ENCODE results near the gene CCDC28A. TPM values are rescaled to one million over a fixed set of nuclear protein-coding genes. Genes with fewer than 3 reads are reported as not detected.

Gene CCDC28A
- total RNA-seq = 10 to 100 TPM; 13.3 to 30.7 TPM

- Histone ChIP-seq H3K36me3 (no peaks in the 10 kb centered on the region), H3K4me3 (peak within 1 kb of the TSS; percentile 69), H3K9ac (ENCODE audit: low read depth in 2 of 2, low read length in 2 of 2) (peak within 1 kb of the TSS; percentile 63 to 94), H3K4me1 (peaks cover 5% of the 10 kb centered on the region), H3K27me3 (no peaks in the 10 kb centered on the region), H3K9me3 (no peaks in the 10 kb centered on the region), H3K27ac (peak within 1 kb of the TSS; percentile 93)
- DNase-seq = peak; percentile 97
- intact Hi-C loops (cut with DNase I) = loop anchor here (10.0 kb wide), 1 partner anchor 349 kb away; no protein-coding TSS in a partner anchor
- no peak for TF ChIP-seq CTCF (IDR thresholded peaks at IDR 0.05)
These were observed at the start of gene CCDC28A for GRCh38 chr6:138773177-138774091. CCDC28A (plus strand) TSS chr6:138773769; CDS start chr6:138776121, 2,352 bp downstream.

- intact Hi-C loops (cut with DNase I) = no loop called here
- TF ChIP-seq CTCF (IDR thresholded peaks at IDR 0.05) = no peak
- DNase-seq = no peak
- no peaks in the 10 kb centered on the region for H3K4me1 ChIP-seq
- no peaks in the 10 kb centered on the region for H3K9me3 ChIP-seq
- no peaks in the 10 kb centered on the region for H3K27me3 ChIP-seq
- H3K9ac ChIP-seq (ENCODE audit: low read depth in 2 of 2, low read length in 2 of 2) = no peak overlapping the region
- no peaks in the 10 kb centered on the region for H3K36me3 ChIP-seq
- H3K4me3 ChIP-seq = no peak overlapping the region
- no peak overlapping the region for H3K27ac ChIP-seq
These were observed 49.6 kb upstream of the CCDC28A start for GRCh38 chr6:138724015-138724414.

- H3K27ac ChIP-seq = no peak overlapping the region
- DNase-seq = no peak
- intact Hi-C loops (cut with DNase I) = no loop called here
- no peak for TF ChIP-seq CTCF (IDR thresholded peaks at IDR 0.05)
- no peaks in the 10 kb centered on the region for H3K27me3 ChIP-seq
- H3K36me3 ChIP-seq = no peaks in the 10 kb centered on the region
- H3K9me3 ChIP-seq = no peaks in the 10 kb centered on the region
- H3K4me1 ChIP-seq = no peaks in the 10 kb centered on the region
- no peak overlapping the region for H3K9ac ChIP-seq (ENCODE audit: low read depth in 2 of 2, low read length in 2 of 2)
- no peak overlapping the region for H3K4me3 ChIP-seq
These were observed 47.4 kb upstream of the CCDC28A start for GRCh38 chr6:138726066-138726756.

GRCh38 chr6:138726757-138727097 lies 46.8 kb upstream of the CCDC28A start:
- TF ChIP-seq CTCF (IDR thresholded peaks at IDR 0.05) = no peak
- H3K36me3 ChIP-seq = no peaks in the 10 kb centered on the region
- H3K4me1 ChIP-seq = no peaks in the 10 kb centered on the region
- no peak overlapping the region for H3K27ac ChIP-seq
- no peak for DNase-seq
- intact Hi-C loops (cut with DNase I) = no loop called here
- no peaks in the 10 kb centered on the region for H3K9me3 ChIP-seq
- no peaks in the 10 kb centered on the region for H3K27me3 ChIP-seq
- no peak overlapping the region for H3K9ac ChIP-seq (ENCODE audit: low read depth in 2 of 2, low read length in 2 of 2)
- H3K4me3 ChIP-seq = no peak overlapping the region

GRCh38 chr6:138727182-138727581 lies 46.4 kb upstream of the CCDC28A start:
- Histone ChIP-seq H3K9ac (ENCODE audit: low read depth in 2 of 2, low read length in 2 of 2) (no peak overlapping the region), H3K4me1 (no peaks in the 10 kb centered on the region), H3K27me3 (no peaks in the 10 kb centered on the region), H3K36me3 (no peaks in the 10 kb centered on the region), H3K27ac (no peak overlapping the region), H3K9me3 (no peaks in the 10 kb centered on the region), H3K4me3 (no peak overlapping the region)
- no peak for DNase-seq
- intact Hi-C loops (cut with DNase I) = no loop called here
- no peak for TF ChIP-seq CTCF (IDR thresholded peaks at IDR 0.05)

Data from colonic mucosa (tissue), 4 donors.